NCI-H1105 treated with DMSO at 0.1 percent for 48 hours (cell line): ENCODE data around the gene KRT33A.
"Not testable (repeated sequence)": the region's sequence is repeated elsewhere in the genome, so short reads cannot be mapped to it uniquely, and the experiment has no call there.

Source experiments
- DNase-seq: peaks from one replicate; lab custom pipeline; 2025; lab: John Stamatoyannopoulos, UW

Gene KRT33A

GRCh38 chr17:41363881-41364280 is 13.3 kb upstream of the KRT33A start:
- DNase-seq: no peak

- DNase-seq: no peak
These were observed 9.8 kb upstream of the KRT33A start for GRCh38 chr17:41360296-41360995.

- DNase-seq: no peak
These were observed 3.9 kb upstream of the KRT33A start for GRCh38 chr17:41354536-41354935.

GRCh38 chr17:41352597-41353366 is 2.2 kb upstream of the KRT33A start:
- DNase-seq: peak; percentile 62

GRCh38 chr17:41351177-41351576 is 549 bp upstream of the KRT33A start:
- DNase-seq: no peak

- no peak for DNase-seq
These were observed 2.5 kb downstream of the KRT33A start for GRCh38 chr17:41347869-41348760.

- DNase-seq: not testable (repeated sequence)
These were observed 4.2 kb downstream of the KRT33A start for GRCh38 chr17:41346421-41346820.

- DNase-seq: no peak
These were observed 4.6 kb downstream of the KRT33A start for GRCh38 chr17:41345992-41346391.

- no peak for DNase-seq
These were observed 7.6 kb downstream of the KRT33A start for GRCh38 chr17:41343029-41343428.

GRCh38 chr17:41340934-41341861 is 9.4 kb downstream of the KRT33A start:
- DNase-seq: no peak

- DNase-seq: no peak
These were observed 10.1 kb downstream of the KRT33A start for GRCh38 chr17:41340494-41340893.

- DNase-seq: no peak
These were observed 11.0 kb downstream of the KRT33A start for GRCh38 chr17:41339571-41340172.

GRCh38 chr17:41338961-41339485 is 11.6 kb downstream of the KRT33A start:
- peak; percentile 12 for DNase-seq

GRCh38 chr17:41335747-41336146 is 14.9 kb downstream of the KRT33A start:
- DNase-seq: no peak

GRCh38 chr17:41334385-41335305 is 16.0 kb downstream of the KRT33A start:
- no peak for DNase-seq

GRCh38 chr17:41333836-41334235 is 16.8 kb downstream of the KRT33A start:
- DNase-seq: no peak

GRCh38 chr17:41333098-41333497 is 17.5 kb downstream of the KRT33A start:
- DNase-seq: no peak

- no peak for DNase-seq
These were observed 18.4 kb downstream of the KRT33A start for GRCh38 chr17:41332239-41332638.

- no peak for DNase-seq
These were observed 19.0 kb downstream of the KRT33A start for GRCh38 chr17:41331606-41332005.
